Smooth muscle cell (in vitro differentiated cells): Measurements from ENCODE around the gene FAM13A. TPM values are rescaled to one million over a fixed set of nuclear protein-coding genes. Genes with fewer than 3 reads are reported as not detected.
A peak's percentile ranks its signal among the peaks of the same experiment; 100 is the strongest.

Experiments
- DNase-seq: peaks from one replicate; lab custom pipeline; 2025; ENCODE audit not compliant: unreplicated experiment; lab: John Stamatoyannopoulos, UW
- H2AFZ ChIP-seq: fragments of 200-600 bp; sonication (generic); 2 replicates; pipeline ENCODE4 v1.6.0; 2016; ENCODE audit warnings: antibody characterized with exemption, low read depth, mild to moderate bottlenecking
- H3F3A ChIP-seq: fragments of 200-600 bp; sonication (generic); 2 replicates; pipeline ENCODE4 v1.6.0; 2017; ENCODE audit warnings: antibody characterized with exemption, low read depth
- H3K27ac ChIP-seq: fragments of 200-600 bp; sonication (generic); 2 replicates; pipeline ENCODE4 v1.5.1; 2016; ENCODE audit warnings: low read depth, mild to moderate bottlenecking
- H3K27me3 ChIP-seq: fragments of 200-600 bp; sonication (generic); 2 replicates; pipeline ENCODE4 v1.6.1; 2016; ENCODE audit warnings: low read depth, mild to moderate bottlenecking
- H3K36me3 ChIP-seq: fragments of 200-600 bp; sonication (generic); 2 replicates; pipeline ENCODE4 v1.5.1; 2016; ENCODE audit warnings: low read depth
- H3K4me1 ChIP-seq: fragments of 200-600 bp; sonication (generic); 2 replicates; pipeline ENCODE4 v1.5.1; 2016; ENCODE audit warnings: low read depth
- H3K4me2 ChIP-seq: fragments of 200-600 bp; sonication (generic); 2 replicates; pipeline ENCODE4 v1.6.0; 2016; ENCODE audit warnings: mild to moderate bottlenecking
- H3K4me3 ChIP-seq: fragments of 200-600 bp; sonication (generic); 2 replicates; pipeline ENCODE4 v1.5.1; 2016; ENCODE audit warnings: mild to moderate bottlenecking
- H3K79me2 ChIP-seq: fragments of 200-600 bp; sonication (generic); 2 replicates; pipeline ENCODE4 v1.6.0; 2016; ENCODE audit warnings: low read depth, mild to moderate bottlenecking
- H3K9ac ChIP-seq: fragments of 200-600 bp; sonication (generic); 2 replicates; pipeline ENCODE4 v1.6.0; 2016; ENCODE audit warnings: low read depth
- H3K9me3 ChIP-seq: fragments of 200-600 bp; sonication (generic); replicated peaks from 2 replicates; pipeline ENCODE4 v1.5.1; 2016; ENCODE audit warnings: low read depth
- H4K20me1 ChIP-seq: fragments of 200-600 bp; sonication (generic); 2 replicates; pipeline ENCODE4 v1.6.0; 2016; ENCODE audit warnings: low read depth
- WGBS: methylation state at CpG from one replicate; pipeline ENCODE4 v1.1.7; 2016; ENCODE audit warnings: low lambda C conversion rate; 5-methylcytosine and 5-hydroxymethylcytosine counted together
- polyA plus RNA-seq: library from polyadenylated mRNA; unstranded; fragments of >200 nt; fragmentation: Nextera tagmentation; extraction: Ambion mirVana; gene quantifications from 2 replicates; pipeline ENCODE4 v1.2.1, GENCODE V29; 2016
- total RNA-seq: library from RNA; depleted of rRNA; stranded (reverse); fragments of >200 nt; gene quantifications from 2 replicates; pipeline ENCODE4 v1.2.3, GENCODE V29; 2014
- TF ChIP-seq, protein P1 (sequence below): fragments of 200-600 bp; sonication (generic); IDR thresholded peaks from 2 replicates; pipeline ENCODE4 v1.5.1; 2017; ENCODE audit warnings: borderline replicate concordance, mild to moderate bottlenecking, antibody characterized with exemption; ENCODE audit not compliant: insufficient read depth, poor library complexity, severe bottlenecking

Gene FAM13A
- total and polyA plus RNA-seq, 2 experiments from 2014 or later, result 14.6 to 39.9 TPM

DNA sequence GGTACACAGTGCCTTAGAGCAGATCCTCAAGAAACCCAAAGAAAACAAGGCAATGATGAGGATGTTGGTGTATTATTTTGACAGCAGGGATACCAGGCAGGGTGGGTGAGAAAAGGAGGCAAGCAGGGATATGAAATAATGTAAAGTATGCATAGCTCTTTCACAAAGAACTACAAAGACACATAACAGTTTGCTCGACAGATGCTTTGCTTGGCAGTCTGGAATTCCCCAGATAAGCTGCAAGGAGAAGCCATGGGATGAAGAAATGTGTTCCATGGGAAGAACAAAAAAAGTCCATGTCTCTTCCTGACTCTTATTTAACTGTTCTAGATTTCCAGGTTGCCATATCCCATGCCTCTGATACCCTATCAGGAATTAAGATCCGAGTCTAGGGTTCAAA, 75.4 kb downstream of the FAM13A start:
- Histone ChIP-seq H3K9ac (no peak overlapping the region), H4K20me1 (no peaks in the 10 kb centered on the region), H3K9me3 (no peaks in the 10 kb centered on the region), H3K36me3 (no peaks in the 10 kb centered on the region), H2AFZ (no peak overlapping the region), H3K4me1 (no peaks in the 10 kb centered on the region), H3F3A (no peaks in the 10 kb centered on the region), H3K79me2 (no peaks in the 10 kb centered on the region), H3K27me3 (no peaks in the 10 kb centered on the region), H3K27ac (no peak overlapping the region), H3K4me3 (no peak overlapping the region), H3K4me2 (no peak overlapping the region)
- TF ChIP-seq, protein P1, sequence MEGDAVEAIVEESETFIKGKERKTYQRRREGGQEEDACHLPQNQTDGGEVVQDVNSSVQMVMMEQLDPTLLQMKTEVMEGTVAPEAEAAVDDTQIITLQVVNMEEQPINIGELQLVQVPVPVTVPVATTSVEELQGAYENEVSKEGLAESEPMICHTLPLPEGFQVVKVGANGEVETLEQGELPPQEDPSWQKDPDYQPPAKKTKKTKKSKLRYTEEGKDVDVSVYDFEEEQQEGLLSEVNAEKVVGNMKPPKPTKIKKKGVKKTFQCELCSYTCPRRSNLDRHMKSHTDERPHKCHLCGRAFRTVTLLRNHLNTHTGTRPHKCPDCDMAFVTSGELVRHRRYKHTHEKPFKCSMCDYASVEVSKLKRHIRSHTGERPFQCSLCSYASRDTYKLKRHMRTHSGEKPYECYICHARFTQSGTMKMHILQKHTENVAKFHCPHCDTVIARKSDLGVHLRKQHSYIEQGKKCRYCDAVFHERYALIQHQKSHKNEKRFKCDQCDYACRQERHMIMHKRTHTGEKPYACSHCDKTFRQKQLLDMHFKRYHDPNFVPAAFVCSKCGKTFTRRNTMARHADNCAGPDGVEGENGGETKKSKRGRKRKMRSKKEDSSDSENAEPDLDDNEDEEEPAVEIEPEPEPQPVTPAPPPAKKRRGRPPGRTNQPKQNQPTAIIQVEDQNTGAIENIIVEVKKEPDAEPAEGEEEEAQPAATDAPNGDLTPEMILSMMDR, result no peak
- no peak for DNase-seq
- WGBS, result 51% methylated on average over 2 of the region's 2 CpGs

DNA sequence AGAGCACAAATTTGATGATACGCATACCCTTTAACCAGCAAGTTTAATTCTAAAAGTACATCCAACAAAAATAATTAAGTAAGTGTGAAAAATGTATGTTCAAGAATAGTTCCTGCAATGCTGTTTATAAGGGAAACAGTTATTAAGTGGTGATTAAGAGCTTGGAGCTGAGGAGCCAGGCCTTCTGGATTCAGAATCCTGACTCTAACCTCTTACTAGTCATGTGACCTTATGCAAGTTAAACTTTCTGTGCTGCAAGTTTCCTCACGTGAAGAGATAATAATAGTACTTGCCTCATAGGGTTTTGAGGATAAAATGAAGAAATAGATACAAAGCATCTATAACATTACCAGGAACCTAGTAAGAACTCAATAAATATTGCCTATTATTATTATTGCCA, 77.7 kb downstream of the FAM13A start:
- Histone ChIP-seq H3K36me3 (no peaks in the 10 kb centered on the region), H3K27me3 (no peaks in the 10 kb centered on the region), H3K4me1 (no peaks in the 10 kb centered on the region), H3F3A (no peaks in the 10 kb centered on the region), H3K9me3 (no peaks in the 10 kb centered on the region), H4K20me1 (no peaks in the 10 kb centered on the region), H3K79me2 (no peaks in the 10 kb centered on the region), H3K4me2 (no peak overlapping the region), H2AFZ (no peak overlapping the region), H3K4me3 (no peak overlapping the region), H3K9ac (no peak overlapping the region), H3K27ac (no peak overlapping the region)
- DNase-seq, result no peak
- 53% methylated on average over 2 of the region's 2 CpGs for WGBS
- TF ChIP-seq, protein P1, result no peak

DNA sequence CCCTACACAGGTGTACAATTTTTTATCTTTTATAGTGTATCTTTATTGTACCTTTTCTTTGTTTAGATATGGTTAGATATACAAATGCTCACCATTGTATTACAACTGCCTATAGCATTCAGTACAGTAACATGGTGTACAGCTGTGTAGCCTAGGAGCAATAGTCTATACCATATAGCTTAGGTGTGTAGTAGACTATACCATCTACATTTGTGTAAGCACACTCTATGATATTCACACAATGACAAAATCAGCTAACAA, 80.3 kb downstream of the FAM13A start:
- Histone ChIP-seq H3K27ac (no peak overlapping the region), H3K4me3 (no peak overlapping the region), H3K4me1 (no peaks in the 10 kb centered on the region), H3K36me3 (no peaks in the 10 kb centered on the region), H3F3A (no peaks in the 10 kb centered on the region), H3K9me3 (no peaks in the 10 kb centered on the region), H3K27me3 (no peaks in the 10 kb centered on the region), H2AFZ (no peak overlapping the region), H3K9ac (no peak overlapping the region), H4K20me1 (no peaks in the 10 kb centered on the region), H3K79me2 (no peaks in the 10 kb centered on the region), H3K4me2 (no peak overlapping the region)
- TF ChIP-seq, protein P1, result no peak
- no peak for DNase-seq

DNA sequence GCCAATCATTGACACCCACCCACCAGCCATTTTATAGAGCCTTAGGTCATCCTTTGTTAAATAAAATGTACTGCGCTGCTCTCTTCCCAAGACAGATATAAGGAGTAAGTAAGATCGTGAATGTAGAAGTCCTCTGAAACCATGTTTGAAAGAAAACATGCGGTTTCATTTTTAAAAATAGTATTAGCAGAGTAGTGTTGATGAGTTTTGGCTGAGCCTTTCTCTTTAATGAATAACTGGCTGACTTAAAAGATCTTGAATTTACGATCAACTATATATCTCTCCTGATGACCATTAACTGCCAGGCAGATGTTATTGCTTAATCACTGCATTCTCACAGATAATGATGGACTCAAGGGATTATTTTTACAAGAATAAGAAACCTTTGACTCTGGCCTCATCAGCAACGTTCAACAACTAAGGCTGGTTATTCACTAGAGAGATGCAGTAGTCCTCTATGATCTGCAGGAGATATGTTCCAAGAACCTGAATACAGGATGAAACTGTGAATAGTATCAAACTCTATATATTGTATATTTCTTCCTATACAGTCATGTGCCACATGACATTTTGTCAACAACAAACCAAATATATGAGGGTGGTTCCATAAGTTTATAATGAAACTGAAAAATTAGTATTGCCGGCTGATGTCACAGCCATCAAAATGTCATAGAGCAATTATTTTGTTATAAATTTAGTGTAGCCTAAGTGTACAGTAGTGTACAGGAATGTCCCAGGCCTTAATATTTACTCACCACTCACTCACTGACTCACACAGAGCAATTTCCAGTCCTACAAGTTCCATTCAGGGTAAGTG, 80.8 kb downstream of the FAM13A start:
- H3K4me3 ChIP-seq, result peak overlapping the region; percentile 9
- 34% methylated on average over 6 of the region's 6 CpGs for WGBS
- no peaks in the 10 kb centered on the region for H3K27me3 ChIP-seq
- no peak for DNase-seq
- peak overlapping the region; percentile 58 for H3K4me2 ChIP-seq
- no peaks in the 10 kb centered on the region for H3K36me3 ChIP-seq
- H3K27ac ChIP-seq, result peak overlapping the region; percentile 38
- no peaks in the 10 kb centered on the region for H3K4me1 ChIP-seq
- no peaks in the 10 kb centered on the region for H3K79me2 ChIP-seq
- H3K9me3 ChIP-seq, result no peaks in the 10 kb centered on the region
- no peak overlapping the region for H2AFZ ChIP-seq
- H4K20me1 ChIP-seq, result no peaks in the 10 kb centered on the region
- TF ChIP-seq, protein P1, result no peak
- H3F3A ChIP-seq, result no peaks in the 10 kb centered on the region
- H3K9ac ChIP-seq, result no peak overlapping the region
